ENCODE measurements around the gene DEAF1. TPM values are rescaled to one million over a fixed set of nuclear protein-coding genes. Genes with fewer than 3 reads are reported as not detected.

Gene DEAF1
- total and polyA plus RNA-seq, 9 of the 15 experiments (the other 6 are each of a cell fraction or from before 2014, with no cell fraction given) = 2.0 to 69.1 (median 26.8) TPM

DNA sequence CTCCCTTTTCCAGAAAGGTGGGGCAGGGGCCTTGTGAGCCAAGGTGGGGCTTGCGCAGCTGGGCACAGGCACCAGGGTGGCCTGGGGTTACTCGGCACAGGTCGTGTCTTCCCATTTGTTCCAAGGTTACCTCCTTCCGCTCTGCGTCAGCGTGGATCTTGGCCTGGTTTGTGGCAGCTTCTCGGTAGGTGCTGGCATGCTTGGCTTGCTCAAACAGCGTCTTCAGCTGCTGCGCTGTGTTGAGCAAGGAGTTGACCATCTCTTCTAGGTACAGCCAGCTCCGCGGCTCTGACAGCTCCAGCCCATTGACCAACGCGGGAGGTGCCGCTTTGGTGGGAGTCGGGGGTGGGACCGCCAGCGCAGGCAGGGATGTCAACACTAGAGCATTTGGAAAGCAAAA is 20.6 kb downstream of the DEAF1 start:
- POLR2A ChIA-PET = interaction anchor here (0.6 to 2.9 kb wide), 9 partner anchors 9 to 132 kb away, joined by 3 to 14 read pairs (median 3); partner anchors contain the start of genes DEAF1 and TMEM80
- Histone ChIP-seq H3K27ac (ENCODE audit: extremely low read depth, low read depth, low read length) (no peak overlapping the region), H4K20me1 (replicated peaks; ENCODE audit: control insufficient read depth, insufficient read depth, low read length) (no peaks in the 10 kb centered on the region), H3K4me1 (replicated peaks in 1 of 2; ENCODE audit: control insufficient read depth in 2 of 2, insufficient read depth in 2 of 2, low read length in 2 of 2) (peaks cover 0 to 2% of the 10 kb centered on the region in 2 experiments; a peak in 1 of 5 replicates), H3K9me3 (replicated peaks; ENCODE audit: control insufficient read depth, insufficient read depth, low read depth, low read length) (no peaks in the 10 kb centered on the region), H3K4me3 (no peak overlapping the region), H3K27me3 (ENCODE audit: control insufficient read depth in 2 of 2, insufficient read depth in 2 of 2, low read length in 2 of 2) (no peaks in the 10 kb centered on the region), H3K36me3 (ENCODE audit: control insufficient read depth, insufficient read depth, low read length) (peaks cover 66% of the 10 kb centered on the region), H3K79me2 (ENCODE audit: control insufficient read depth, insufficient read depth, low read length) (no peaks in the 10 kb centered on the region), H3K9me1 (ENCODE audit: control insufficient read depth, insufficient read depth, low read length) (no peaks in the 10 kb centered on the region), H3K9ac (ENCODE audit: insufficient read depth in 1 of 2, low read depth in 2 of 2, low read length in 2 of 2) (no peak overlapping the region), H3K4me2 (ENCODE audit: insufficient read depth, low read length) (no peak overlapping the region), H2AFZ (ENCODE audit: low read depth, low read length) (no peak overlapping the region)
- WGBS (ENCODE audit: insufficient coverage, low coverage, missing lambda C conversion rate) = 89% methylated on average over 16 of the region's 17 CpGs
- BruUV-seq (replicated peaks) = no TSS peak
- no peak for DNase-seq (ENCODE audit: extremely low read depth in 1 of 4, low spot score in 3 of 4)
- CTCF ChIA-PET (ENCODE audit: low intra/inter-chr PET ratio) = no interaction called here
- intact Hi-C loops (cut with micrococcal nuclease) (no loop called here), in situ Hi-C loops (cut with MboI) (no loop called here)
- FAIRE-seq = no peak
- no peak for ATAC-seq
- no peak for TF ChIP-seq BRD9 (IDR thresholded peaks at IDR 0.05; ENCODE audit: low read depth, partially characterized antibody)
- no peak for TF ChIP-seq ZNF589 (CRISPR knock-in tag; IDR thresholded peaks at IDR 0.05; ENCODE audit: low read depth)
- TF ChIP-seq NRF1 (conservative IDR thresholded peaks at IDR 0.05 in 1 of 2, IDR thresholded peaks at IDR 0.05 in 1 of 2) = no peak
- no peak for TF ChIP-seq WHSC1 (IDR thresholded peaks at IDR 0.05; ENCODE audit: low read length)
- TF ChIP-seq SMC3 (conservative IDR thresholded peaks at IDR 0.05; ENCODE audit: insufficient read depth, low read depth, low read length) = no peak
- TF ChIP-seq ZNF165 (CRISPR knock-in tag; IDR thresholded peaks at IDR 0.05; ENCODE audit: borderline replicate concordance) = no peak

- no peak for DNase-seq (ENCODE audit: extremely low read depth in 1 of 4, low spot score in 3 of 4)
- Histone ChIP-seq H3K9me3 (replicated peaks; ENCODE audit: control insufficient read depth, insufficient read depth, low read depth, low read length) (no peaks in the 10 kb centered on the region), H3K36me3 (ENCODE audit: control insufficient read depth, insufficient read depth, low read length) (peaks cover 64% of the 10 kb centered on the region), H3K4me1 (replicated peaks in 1 of 2; ENCODE audit: control insufficient read depth in 2 of 2, insufficient read depth in 2 of 2, low read length in 2 of 2) (no peaks in the 10 kb centered on the region), H2AFZ (ENCODE audit: low read depth, low read length) (no peak overlapping the region), H4K20me1 (replicated peaks; ENCODE audit: control insufficient read depth, insufficient read depth, low read length) (no peaks in the 10 kb centered on the region), H3K27me3 (ENCODE audit: control insufficient read depth in 2 of 2, insufficient read depth in 2 of 2, low read length in 2 of 2) (no peaks in the 10 kb centered on the region), H3K79me2 (ENCODE audit: control insufficient read depth, insufficient read depth, low read length) (no peaks in the 10 kb centered on the region), H3K4me3 (no peak overlapping the region), H3K4me2 (ENCODE audit: insufficient read depth, low read length) (no peak overlapping the region), H3K9me1 (ENCODE audit: control insufficient read depth, insufficient read depth, low read length) (no peaks in the 10 kb centered on the region), H3K9ac (ENCODE audit: insufficient read depth in 1 of 2, low read depth in 2 of 2, low read length in 2 of 2) (no peak overlapping the region), H3K27ac (ENCODE audit: extremely low read depth, low read depth, low read length) (no peak overlapping the region)
- in situ Hi-C loops (cut with MboI) = no loop called here
- no peak for FAIRE-seq
- no peak for ATAC-seq
- POLR2A ChIA-PET = interaction anchor here (0.6 to 2.9 kb wide), 8 partner anchors 8 to 131 kb away, joined by 3 to 14 read pairs (median 3); partner anchors contain the start of genes DEAF1 and TMEM80
- BruUV-seq (replicated peaks) = no TSS peak
- intact Hi-C loops (cut with micrococcal nuclease) = no loop called here
- WGBS (ENCODE audit: insufficient coverage, low coverage, missing lambda C conversion rate) = 97% methylated on average over 8 of the region's 8 CpGs
- CTCF ChIA-PET (ENCODE audit: low intra/inter-chr PET ratio) = no interaction called here
- TF ChIP-seq SIN3A (IDR thresholded peaks at IDR 0.05; ENCODE audit: borderline replicate concordance in 2 of 2, control insufficient read depth in 1 of 2, low read depth in 2 of 2, low read length in 2 of 2) (no peak), TAF7 (tag; IDR thresholded peaks at IDR 0.05) (no peak), NCOA2 (IDR thresholded peaks at IDR 0.05; ENCODE audit: partially characterized antibody in 2 of 2) (no peak), SNIP1 (IDR thresholded peaks at IDR 0.05; ENCODE audit: low read depth) (no peak), PRPF4 (IDR thresholded peaks at IDR 0.05; ENCODE audit: insufficient read depth, low read depth, low read length, poor library complexity, severe bottlenecking) (no peak), SMC3 (conservative IDR thresholded peaks at IDR 0.05; ENCODE audit: insufficient read depth, low read depth, low read length) (no peak), POLR3A (IDR thresholded peaks at IDR 0.05; ENCODE audit: borderline replicate concordance, extremely low read depth, insufficient read depth, insufficient read length) (no peak), BHLHE40 (IDR thresholded peaks at IDR 0.05; ENCODE audit: low read length) (no peak), ATF3 (IDR thresholded peaks at IDR 0.05) (no peak), ATF3 (CRISPR knock-in tag; conservative IDR thresholded peaks at IDR 0.05) (no peak), CBFA2T2 (conservative IDR thresholded peaks at IDR 0.05) (no peak), NELFE (IDR thresholded peaks at IDR 0.05; ENCODE audit: insufficient read depth, insufficient read length) (no peak)
Measured at GRCh38 chr11:673866-674265, 21.2 kb downstream of the DEAF1 start.
